ENCODE measurements around the gene FRMD4A. TPM values are rescaled to one million over a fixed set of nuclear protein-coding genes. Genes with fewer than 3 reads are reported as not detected.

FRMD4A gene
- total RNA-seq, 1 experiment from 2014 or later: 0.23 TPM

DNA sequence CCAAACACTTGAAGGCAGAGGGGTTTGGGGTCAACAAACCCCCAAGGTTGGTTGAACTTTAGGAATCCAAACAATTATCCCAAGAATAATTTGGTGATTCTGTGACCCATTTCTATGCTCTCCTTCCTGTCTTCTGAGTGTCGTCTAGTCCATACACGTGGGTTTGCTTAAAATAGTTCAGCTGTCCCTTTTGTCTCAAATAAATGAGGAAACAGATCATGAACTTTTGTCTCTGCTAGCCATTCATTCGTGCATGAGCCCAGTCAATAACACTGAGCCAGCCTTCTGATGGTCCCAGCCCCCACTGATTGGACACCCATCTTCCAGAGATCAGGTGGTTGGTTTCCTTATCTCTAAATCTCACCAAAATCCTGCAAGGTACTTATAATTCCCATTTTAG lies 488.6 kb downstream of the FRMD4A start:
- Mint-ChIP-seq H3K27me3 (ENCODE audit: insufficient read depth, unreplicated experiment) (no peaks in the 10 kb centered on the region), H3K9me3 (ENCODE audit: unreplicated experiment) (no peaks in the 10 kb centered on the region), H3K27ac (ENCODE audit: low read depth, unreplicated experiment) (no peak overlapping the region), H3K4me3 (ENCODE audit: unreplicated experiment) (no peak overlapping the region), H3K4me1 (ENCODE audit: insufficient read depth, unreplicated experiment) (no peaks in the 10 kb centered on the region), H3K36me3 (ENCODE audit: insufficient read depth, unreplicated experiment) (no peaks in the 10 kb centered on the region)
- DNase-seq (ENCODE audit: unreplicated experiment): no peak
- BruUV-seq (replicated peaks): no TSS peak
- intact Hi-C loops (cut with micrococcal nuclease): no loop called here
- ChIA-PET CTCF (no interaction called here), POLR2A (interaction anchor here (1.2 kb wide), 1 partner anchor 13 kb away, joined by 3 read pairs; no protein-coding TSS in a partner anchor)
- TF ChIP-seq, protein P1, sequence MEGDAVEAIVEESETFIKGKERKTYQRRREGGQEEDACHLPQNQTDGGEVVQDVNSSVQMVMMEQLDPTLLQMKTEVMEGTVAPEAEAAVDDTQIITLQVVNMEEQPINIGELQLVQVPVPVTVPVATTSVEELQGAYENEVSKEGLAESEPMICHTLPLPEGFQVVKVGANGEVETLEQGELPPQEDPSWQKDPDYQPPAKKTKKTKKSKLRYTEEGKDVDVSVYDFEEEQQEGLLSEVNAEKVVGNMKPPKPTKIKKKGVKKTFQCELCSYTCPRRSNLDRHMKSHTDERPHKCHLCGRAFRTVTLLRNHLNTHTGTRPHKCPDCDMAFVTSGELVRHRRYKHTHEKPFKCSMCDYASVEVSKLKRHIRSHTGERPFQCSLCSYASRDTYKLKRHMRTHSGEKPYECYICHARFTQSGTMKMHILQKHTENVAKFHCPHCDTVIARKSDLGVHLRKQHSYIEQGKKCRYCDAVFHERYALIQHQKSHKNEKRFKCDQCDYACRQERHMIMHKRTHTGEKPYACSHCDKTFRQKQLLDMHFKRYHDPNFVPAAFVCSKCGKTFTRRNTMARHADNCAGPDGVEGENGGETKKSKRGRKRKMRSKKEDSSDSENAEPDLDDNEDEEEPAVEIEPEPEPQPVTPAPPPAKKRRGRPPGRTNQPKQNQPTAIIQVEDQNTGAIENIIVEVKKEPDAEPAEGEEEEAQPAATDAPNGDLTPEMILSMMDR (IDR thresholded peaks at IDR 0.05; ENCODE audit: unreplicated experiment): no peak

DNA sequence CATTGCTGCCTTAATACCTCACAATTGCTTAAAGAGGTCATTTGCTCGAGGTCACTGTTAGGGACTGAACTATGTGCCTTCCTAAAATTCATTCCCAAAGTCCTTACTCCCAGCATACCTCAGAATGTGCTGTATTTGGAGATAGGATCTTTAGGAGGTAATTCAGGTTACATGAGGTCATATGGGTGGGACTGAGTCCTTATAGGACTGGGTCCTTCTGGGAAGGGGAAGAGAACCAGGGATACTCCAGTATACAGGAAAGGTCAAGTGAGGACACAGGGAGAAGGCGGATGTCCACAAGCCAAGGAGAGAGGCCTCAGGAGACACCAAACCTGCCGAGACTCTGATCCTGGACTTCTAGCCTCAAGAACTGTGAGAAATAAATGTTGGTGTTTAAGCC lies 490.7 kb downstream of the FRMD4A start:
- Mint-ChIP-seq H3K27ac (ENCODE audit: low read depth, unreplicated experiment) (no peak overlapping the region), H3K36me3 (ENCODE audit: insufficient read depth, unreplicated experiment) (no peaks in the 10 kb centered on the region), H3K4me3 (ENCODE audit: unreplicated experiment) (no peak overlapping the region), H3K27me3 (ENCODE audit: insufficient read depth, unreplicated experiment) (no peaks in the 10 kb centered on the region), H3K4me1 (ENCODE audit: insufficient read depth, unreplicated experiment) (no peaks in the 10 kb centered on the region), H3K9me3 (ENCODE audit: unreplicated experiment) (no peaks in the 10 kb centered on the region)
- TF ChIP-seq, protein P1 (IDR thresholded peaks at IDR 0.05; ENCODE audit: unreplicated experiment): no peak
- no TSS peak for BruUV-seq (replicated peaks)
- no peak for DNase-seq (ENCODE audit: unreplicated experiment)
- POLR2A ChIA-PET: interaction anchor here (0.5 kb wide), 1 partner anchor 813 kb away, joined by 4 read pairs; no protein-coding TSS in a partner anchor
- intact Hi-C loops (cut with micrococcal nuclease): no loop called here
- CTCF ChIA-PET: no interaction called here

DNA sequence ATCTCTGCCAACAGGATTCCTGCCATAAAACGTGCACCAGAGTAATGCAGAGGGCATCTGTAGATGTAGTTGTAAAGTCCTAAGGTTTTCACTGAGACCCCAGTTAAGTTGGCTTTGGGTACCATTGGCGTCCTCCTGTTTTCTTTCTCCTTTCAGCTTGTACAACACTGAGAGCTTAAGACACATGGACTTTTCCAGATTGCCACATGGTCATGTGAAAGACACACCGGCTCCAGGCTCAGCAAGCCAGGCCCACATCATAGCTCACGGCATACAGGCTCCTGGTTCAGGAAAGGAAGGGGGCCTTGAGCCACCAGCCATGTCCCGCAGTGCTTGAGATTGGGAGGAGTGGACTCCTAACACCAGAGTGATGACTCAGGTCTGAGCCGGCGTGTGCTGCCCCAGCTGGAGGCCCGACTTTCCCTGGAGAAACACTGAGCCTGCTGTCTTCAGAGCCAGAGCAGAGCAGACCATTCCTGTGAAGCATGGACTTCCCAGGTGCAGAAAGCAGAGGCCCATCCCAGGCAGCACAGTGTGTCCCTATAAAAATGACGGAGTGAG lies 491.2 kb downstream of the FRMD4A start:
- BruUV-seq (replicated peaks): no TSS peak
- Mint-ChIP-seq H3K27me3 (ENCODE audit: insufficient read depth, unreplicated experiment) (no peaks in the 10 kb centered on the region), H3K36me3 (ENCODE audit: insufficient read depth, unreplicated experiment) (no peaks in the 10 kb centered on the region), H3K9me3 (ENCODE audit: unreplicated experiment) (no peaks in the 10 kb centered on the region), H3K4me1 (ENCODE audit: insufficient read depth, unreplicated experiment) (no peaks in the 10 kb centered on the region), H3K27ac (ENCODE audit: low read depth, unreplicated experiment) (no peak overlapping the region), H3K4me3 (ENCODE audit: unreplicated experiment) (no peak overlapping the region)
- intact Hi-C loops (cut with micrococcal nuclease): no loop called here
- ChIA-PET POLR2A (interaction anchor here (0.5 kb wide), 1 partner anchor 814 kb away, joined by 4 read pairs; no protein-coding TSS in a partner anchor), CTCF (no interaction called here)
- TF ChIP-seq, protein P1 (IDR thresholded peaks at IDR 0.05; ENCODE audit: unreplicated experiment): no peak
- DNase-seq (ENCODE audit: unreplicated experiment): peak; percentile 53

DNA sequence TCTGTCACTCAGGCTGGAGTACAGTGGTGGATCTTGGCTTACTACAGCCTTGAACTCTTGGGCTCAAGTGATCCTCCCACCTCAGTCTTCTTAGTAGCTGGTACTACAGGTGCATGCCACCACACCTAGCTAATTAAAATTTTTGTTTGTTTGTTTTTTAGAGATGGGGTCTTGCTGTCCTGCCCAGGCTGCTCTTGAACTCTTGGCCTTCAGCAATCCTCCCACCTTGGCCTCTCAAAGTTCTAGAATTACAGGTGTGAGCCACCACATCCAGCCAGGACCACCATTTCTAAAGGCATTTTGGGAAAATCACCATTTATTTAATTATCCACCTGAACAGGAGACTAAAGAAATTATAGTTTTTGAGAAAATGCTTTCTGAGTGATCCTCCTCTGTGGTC lies 491.7 kb downstream of the FRMD4A start:
- H3K4me3 Mint-ChIP-seq (ENCODE audit: unreplicated experiment): no peak overlapping the region

More for the DNA sequence above, 491.7 kb downstream of the FRMD4A start:
- DNase-seq (ENCODE audit: unreplicated experiment): no peak
- H3K36me3 Mint-ChIP-seq (ENCODE audit: insufficient read depth, unreplicated experiment): no peaks in the 10 kb centered on the region
- CTCF ChIA-PET: no interaction called here
- no peaks in the 10 kb centered on the region for H3K9me3 Mint-ChIP-seq (ENCODE audit: unreplicated experiment)
- TF ChIP-seq, protein P1 (IDR thresholded peaks at IDR 0.05; ENCODE audit: unreplicated experiment): no peak
- intact Hi-C loops (cut with micrococcal nuclease): no loop called here
- BruUV-seq (replicated peaks): no TSS peak
- POLR2A ChIA-PET: no interaction called here
- no peak overlapping the region for H3K27ac Mint-ChIP-seq (ENCODE audit: low read depth, unreplicated experiment)
- no peaks in the 10 kb centered on the region for H3K4me1 Mint-ChIP-seq (ENCODE audit: insufficient read depth, unreplicated experiment)
- H3K27me3 Mint-ChIP-seq (ENCODE audit: insufficient read depth, unreplicated experiment): no peaks in the 10 kb centered on the region

Measured in MCF 10A (cell line).